Skeletal muscle tissue (tissue), 4 donors: Measurements from ENCODE around the gene COQ8B. TPM values are rescaled to one million over a fixed set of nuclear protein-coding genes. Genes with fewer than 3 reads are reported as not detected.
A peak's percentile ranks its signal among the peaks of the same experiment; 100 is the strongest.

Experiments used
- H3K27ac ChIP-seq: one replicate; pipeline ENCODE4 v1.7.0; 2013; ENCODE audit warnings: mild to moderate bottlenecking, low read depth, low read length, inconsistent platforms
- H3K27me3 ChIP-seq, 3 donors: one replicate each; pipeline ENCODE4 v1.7.0; 2013; ENCODE audit warnings: low read length in 3 of 3; ENCODE audit not compliant: control insufficient read depth in 3 of 3, insufficient read depth in 3 of 3
- H3K36me3 ChIP-seq, 3 donors: one replicate each; pipeline ENCODE4 v1.7.0; 2013; ENCODE audit warnings: low read length in 3 of 3; ENCODE audit not compliant: control insufficient read depth in 3 of 3, insufficient read depth in 3 of 3
- H3K4me1 ChIP-seq, 3 donors: one replicate each; pipeline ENCODE4 v1.7.0; 2013; ENCODE audit warnings: low read length in 3 of 3, mild to moderate bottlenecking in 3 of 3; ENCODE audit not compliant: control insufficient read depth in 3 of 3, insufficient read depth in 3 of 3
- H3K4me3 ChIP-seq, 3 donors: one replicate each; pipeline ENCODE4 v1.7.0; 2013; ENCODE audit warnings: low read length in 3 of 3
- H3K9ac ChIP-seq, 3 donors: one replicate each; pipeline ENCODE4 v1.7.0; 2013; ENCODE audit warnings: low read length in 3 of 3, mild to moderate bottlenecking in 3 of 3, moderate library complexity in 2 of 3, low read depth in 1 of 3
- H3K9me3 ChIP-seq, 3 donors: one replicate each; pipeline ENCODE4 v1.7.0; 2013; ENCODE audit warnings: low read length in 3 of 3; ENCODE audit not compliant: control insufficient read depth in 3 of 3
- total RNA-seq: library from RNA; depleted of rRNA; stranded (reverse); fragments of >200 nt; gene quantifications from one replicate; pipeline ENCODE4 v1.2.3, GENCODE V29; 2014
- donor health status: Osteomylitis.

The COQ8B gene
- total RNA-seq, 1 donor from 2014 or later, result 19.3 TPM

GRCh38 chr19:40705950-40706619 lies 10.6 kb downstream of the COQ8B start:
- H3K4me3 ChIP-seq, result no peak overlapping the region
- peak overlapping the region in 1 of 3 donors; percentile 11 for H3K9ac ChIP-seq
- no peaks in the 10 kb centered on the region for H3K27me3 ChIP-seq
- no peaks in the 10 kb centered on the region for H3K9me3 ChIP-seq
- peaks cover 0 to 4% (median 0%) of the 10 kb centered on the region in 3 donors for H3K4me1 ChIP-seq
- H3K27ac ChIP-seq, result peak overlapping the region; percentile 28
- H3K36me3 ChIP-seq, result peaks cover 43 to 59% (median 54%) of the 10 kb centered on the region in 3 donors

GRCh38 chr19:40705362-40705651 lies 11.4 kb downstream of the COQ8B start:
- Histone ChIP-seq H3K4me3 (no peak overlapping the region), H3K9me3 (no peaks in the 10 kb centered on the region), H3K27ac (peak overlapping the region; percentile 28), H3K27me3 (no peaks in the 10 kb centered on the region), H3K9ac (no peak overlapping the region), H3K4me1 (peaks cover 0 to 4% (median 0%) of the 10 kb centered on the region in 3 donors), H3K36me3 (peaks cover 49 to 66% (median 51%) of the 10 kb centered on the region in 3 donors)

GRCh38 chr19:40704491-40705361 lies 12.0 kb downstream of the COQ8B start:
- no peak overlapping the region for H3K27ac ChIP-seq

GRCh38 chr19:40703029-40703755 lies 13.5 kb downstream of the COQ8B start:
- peaks cover 50 to 58% (median 53%) of the 10 kb centered on the region in 3 donors for H3K36me3 ChIP-seq
- H3K9me3 ChIP-seq, result no peaks in the 10 kb centered on the region
- no peak overlapping the region for H3K4me3 ChIP-seq
- H3K9ac ChIP-seq, result no peak overlapping the region
- H3K27ac ChIP-seq, result no peak overlapping the region
- no peaks in the 10 kb centered on the region for H3K27me3 ChIP-seq
- peaks cover 0 to 4% (median 0%) of the 10 kb centered on the region in 3 donors for H3K4me1 ChIP-seq

More at GRCh38 chr19:40704491-40705361, 12.0 kb downstream of the COQ8B start:
- H3K4me3 ChIP-seq, result no peak overlapping the region
- peaks cover 0 to 4% (median 0%) of the 10 kb centered on the region in 3 donors for H3K4me1 ChIP-seq
- H3K36me3 ChIP-seq, result peaks cover 50 to 68% (median 52%) of the 10 kb centered on the region in 3 donors
- no peaks in the 10 kb centered on the region for H3K9me3 ChIP-seq
- no peaks in the 10 kb centered on the region for H3K27me3 ChIP-seq
- H3K9ac ChIP-seq, result no peak overlapping the region

GRCh38 chr19:40702337-40703012 lies 14.2 kb downstream of the COQ8B start:
- H3K27ac ChIP-seq, result no peak overlapping the region
- no peaks in the 10 kb centered on the region for H3K27me3 ChIP-seq
- no peaks in the 10 kb centered on the region for H3K9me3 ChIP-seq
- no peak overlapping the region for H3K9ac ChIP-seq
- peaks cover 0 to 4% (median 0%) of the 10 kb centered on the region in 3 donors for H3K4me1 ChIP-seq
- H3K4me3 ChIP-seq, result no peak overlapping the region
- peaks cover 50 to 54% (median 53%) of the 10 kb centered on the region in 3 donors for H3K36me3 ChIP-seq

- Histone ChIP-seq H3K9ac (no peak overlapping the region), H3K36me3 (peaks cover 50 to 54% (median 51%) of the 10 kb centered on the region in 3 donors), H3K4me1 (peaks cover 0 to 4% (median 0%) of the 10 kb centered on the region in 3 donors), H3K27ac (no peak overlapping the region), H3K27me3 (no peaks in the 10 kb centered on the region), H3K4me3 (no peak overlapping the region), H3K9me3 (no peaks in the 10 kb centered on the region)
Observed at GRCh38 chr19:40701758-40702157, 14.9 kb downstream of the COQ8B start.

- Histone ChIP-seq H3K27ac (no peak overlapping the region), H3K9me3 (no peaks in the 10 kb centered on the region), H3K9ac (no peak overlapping the region), H3K4me1 (peaks cover 0 to 2% (median 0%) of the 10 kb centered on the region in 3 donors), H3K4me3 (no peak overlapping the region), H3K36me3 (peaks cover 47 to 51% (median 49%) of the 10 kb centered on the region in 3 donors), H3K27me3 (no peaks in the 10 kb centered on the region)
Observed at GRCh38 chr19:40700083-40700482, 16.6 kb downstream of the COQ8B start.

GRCh38 chr19:40697007-40697406 lies 19.7 kb downstream of the COQ8B start:
- H3K9me3 ChIP-seq, result no peaks in the 10 kb centered on the region
- H3K27me3 ChIP-seq, result no peaks in the 10 kb centered on the region
- H3K4me3 ChIP-seq, result no peak overlapping the region
- H3K9ac ChIP-seq, result no peak overlapping the region
- no peaks in the 10 kb centered on the region for H3K4me1 ChIP-seq
- H3K36me3 ChIP-seq, result peaks cover 31 to 32% (median 32%) of the 10 kb centered on the region in 3 donors
- no peak overlapping the region for H3K27ac ChIP-seq

GRCh38 chr19:40695881-40696280 lies 20.8 kb downstream of the COQ8B start:
- no peak overlapping the region for H3K4me3 ChIP-seq
- H3K9ac ChIP-seq, result no peak overlapping the region
- H3K9me3 ChIP-seq, result no peaks in the 10 kb centered on the region
- peaks cover 22 to 27% (median 27%) of the 10 kb centered on the region in 3 donors for H3K36me3 ChIP-seq
- peaks cover 3 to 11% (median 11%) of the 10 kb centered on the region in 3 donors for H3K4me1 ChIP-seq
- no peaks in the 10 kb centered on the region for H3K27me3 ChIP-seq
- H3K27ac ChIP-seq, result no peak overlapping the region
